HCT116 (cell line): ENCODE measurements around the gene TUNAR. TPM values are rescaled to one million over a fixed set of nuclear protein-coding genes. Genes with fewer than 3 reads are reported as not detected.
"Not testable (repeated sequence)": the region's sequence is repeated elsewhere in the genome, so short reads cannot be mapped to it uniquely, and the experiment has no call there.

Experiments
- ATAC-seq: fragments of 200-7000 bp; cut with Tn5 transposase; 2 replicates; pipeline ENCODE4 v1.9.1; 2020; ENCODE audit warnings: mild to moderate bottlenecking, moderate library complexity
- BruUV-seq: library from RNA; stranded (reverse); fragments of 400-500 nt; replicated peaks from 2 replicates; lab custom pipeline; 2021; lab: Mats Ljungman, UMichigan
- CTCF ChIA-PET: fragments of 300-600 bp; sonication (Branson Sonifier 250); formaldehyde crosslinking; loops from one replicate; lab custom pipeline; 2021; ENCODE audit warnings: antibody characterized with exemption; lab: Charles Lee
- POLR2A ChIA-PET: fragments of 300-600, 350-600 bp; sonication (Branson Sonifier 250); formaldehyde crosslinking; loops from one replicate; lab custom pipeline; 2021; ENCODE audit warnings: antibody characterized with exemption; lab: Charles Lee
- RAD21 ChIA-PET, 2 experiments: fragments of 300-600 bp; sonication (Branson Sonifier 250); formaldehyde crosslinking; loops; one replicate each; lab custom pipeline; 2023; ENCODE audit warnings: low total read pairs in 2 of 2; ENCODE audit not compliant: uncharacterized antibody in 2 of 2, unreplicated experiment in 2 of 2, low non-redundant PET in 1 of 2; lab: Charles Lee
- DNase-seq: peaks from one replicate; pipeline ENCODE4 v3.0.0-alpha.2; 2010; ENCODE audit warnings: low read depth, low spot score
- H2AFZ ChIP-seq: fragments of 200-600 bp; shearing (Covaris generic), sonication (generic); 2 replicates; pipeline ENCODE4 v1.6.1; 2017; ENCODE audit warnings: low read depth, mixed run types, mixed read lengths, antibody characterized with exemption, low read length; ENCODE audit not compliant: poor library complexity, severe bottlenecking
- H3K27ac ChIP-seq: 2 replicates; pipeline ENCODE4 v1.5.1; 2012; ENCODE audit warnings: low read depth, low read length
- H3K27me3 ChIP-seq: fragments of 200-600 bp; sonication (generic); 2 replicates; pipeline ENCODE4 v1.6.1; 2016; ENCODE audit warnings: mixed run types, low read length, mixed read lengths; ENCODE audit not compliant: insufficient read depth
- H3K36me3 ChIP-seq, 2 experiments: fragments of 200-500 bp in 1 of 2; fragments of 200-600 bp in 1 of 2; sonication (Bioruptor generic) in 1 of 2; sonication (generic) in 1 of 2; 2 replicates each; pipeline versions ENCODE4 v1.5.1 to v1.6.1; 2014 to 2016; ENCODE audit warnings: low read length in 2 of 2, inconsistent platforms in 1 of 2, mixed read lengths in 1 of 2, mixed run types in 1 of 2; ENCODE audit not compliant: insufficient read depth in 2 of 2, control insufficient read depth in 1 of 2
- H3K4me1 ChIP-seq, 2 experiments: fragments of 200-600 bp in 1 of 2; sonication (generic) in 1 of 2; 2 replicates each; pipeline versions ENCODE4 v1.5.1 to v1.6.1; 2012 to 2017; ENCODE audit warnings: low read length in 2 of 2, inconsistent platforms in 1 of 2, mild to moderate bottlenecking in 1 of 2, mixed read lengths in 1 of 2, mixed run types in 1 of 2, moderate library complexity in 1 of 2; ENCODE audit not compliant: insufficient read depth in 2 of 2, control insufficient read depth in 1 of 2
- H3K4me2 ChIP-seq: fragments of 200-600 bp; sonication (generic); 2 replicates; pipeline ENCODE4 v1.6.1; 2017; ENCODE audit warnings: mixed run types, low read length, mixed read lengths
- H3K4me3 ChIP-seq, 2 experiments: fragments of 200-600 bp in 1 of 2; sonication (generic) in 1 of 2; replicated peaks in 1 of 2; 2 replicates each; pipeline ENCODE4 v1.5.1; 2011 to 2016; ENCODE audit warnings: low read length in 2 of 2, control low read depth in 1 of 2, low read depth in 1 of 2, mild to moderate bottlenecking in 1 of 2, mixed read lengths in 1 of 2, mixed run types in 1 of 2
- H3K79me2 ChIP-seq: fragments of 200-600 bp; sonication (generic); 2 replicates; pipeline ENCODE4 v1.6.1; 2017; ENCODE audit warnings: mild to moderate bottlenecking, mixed run types, low read length, moderate library complexity, mixed read lengths; ENCODE audit not compliant: insufficient read depth
- H3K9ac ChIP-seq: fragments of 200-600 bp; sonication (generic); 2 replicates; pipeline ENCODE4 v1.6.1; 2016; ENCODE audit warnings: low read length, mixed read lengths
- H3K9me2 ChIP-seq: fragments of 200-600 bp; sonication (generic), shearing (Covaris generic); 2 replicates; pipeline ENCODE4 v1.6.1; 2017; ENCODE audit warnings: mixed run types, mild to moderate bottlenecking, moderate library complexity; ENCODE audit not compliant: insufficient read depth
- H3K9me3 ChIP-seq, 2 experiments: fragments of 200-500 bp in 1 of 2; fragments of 200-600 bp in 1 of 2; sonication (Bioruptor generic) in 1 of 2; sonication (generic) in 1 of 2; 2 replicates each; pipeline ENCODE4 v1.6.1; 2014 to 2017; ENCODE audit warnings: low read length in 2 of 2, mixed read lengths in 2 of 2, inconsistent platforms in 1 of 2, low read depth in 1 of 2, mild to moderate bottlenecking in 1 of 2, mixed run types in 1 of 2, moderate library complexity in 1 of 2; ENCODE audit not compliant: control insufficient read depth in 1 of 2, insufficient read depth in 1 of 2
- H4K20me1 ChIP-seq: fragments of 200-600 bp; sonication (generic), shearing (Covaris generic); 2 replicates; pipeline ENCODE4 v1.6.1; 2017; ENCODE audit warnings: mixed run types, mild to moderate bottlenecking, moderate library complexity; ENCODE audit not compliant: insufficient read depth
- CBX3 ChIP-seq: IDR thresholded peaks from 2 replicates; pipeline ENCODE4 v1.6.1; 2012; ENCODE audit warnings: low read depth
- CEBPB ChIP-seq: IDR thresholded peaks from 2 replicates; pipeline ENCODE4 v1.6.1; 2012; ENCODE audit warnings: low read depth
- EGR1 ChIP-seq: IDR thresholded peaks from 2 replicates; pipeline ENCODE4 v1.6.1; 2012; ENCODE audit warnings: low read depth
- EZH2phosphoT487 ChIP-seq: fragments of 200-600 bp; IDR thresholded peaks from 2 replicates; pipeline ENCODE4 v1.6.1; 2018; ENCODE audit warnings: antibody characterized with exemption, borderline replicate concordance
- FOSL1 ChIP-seq: IDR thresholded peaks from 2 replicates; pipeline ENCODE4 v1.6.1; 2012; ENCODE audit warnings: low read depth
- JUND ChIP-seq: IDR thresholded peaks from 2 replicates; pipeline ENCODE4 v1.6.1; 2012
- POLR2A ChIP-seq: IDR thresholded peaks from 2 replicates; pipeline ENCODE4 v1.7.0; 2011; ENCODE audit warnings: borderline replicate concordance; ENCODE audit not compliant: insufficient read depth, insufficient read length; ENCODE audit errors: extremely low read depth
- POLR2AphosphoS5 ChIP-seq: IDR thresholded peaks from 2 replicates; pipeline ENCODE4 v1.6.1; 2011; ENCODE audit warnings: mild to moderate bottlenecking, low read depth, low read length, moderate library complexity
- SIN3A ChIP-seq: IDR thresholded peaks from 2 replicates; pipeline ENCODE4 v1.6.1; 2012; ENCODE audit warnings: low read depth
- SP1 ChIP-seq: IDR thresholded peaks from 2 replicates; pipeline ENCODE4 v1.6.1; 2012; ENCODE audit warnings: low read depth
- SRF ChIP-seq: IDR thresholded peaks from 2 replicates; pipeline ENCODE4 v1.6.1; 2012; ENCODE audit warnings: low read depth
- TCF7L2 ChIP-seq: IDR thresholded peaks from 2 replicates; pipeline ENCODE4 v1.7.0; 2011; ENCODE audit warnings: borderline replicate concordance, inconsistent platforms; ENCODE audit not compliant: insufficient read depth, insufficient read length; ENCODE audit errors: extremely low read depth
- ZFX ChIP-seq: fragments of 450-650 bp; IDR thresholded peaks from 2 replicates; pipeline ENCODE4 v1.6.1; 2017
- ZNF274 ChIP-seq: fragments of 200-500 bp; sonication (Bioruptor generic); IDR thresholded peaks from 2 replicates; pipeline ENCODE4 v1.6.1; 2014; ENCODE audit warnings: mild to moderate bottlenecking, low read depth, low read length, inconsistent platforms
- intact Hi-C: fragments of 100-400 bp; cut with micrococcal nuclease; formaldehyde crosslinking; loops from 2 replicates; pipeline ENCODE4 v1.10.0; 2022
- total RNA-seq: library from RNA; stranded (reverse); gene quantifications from one replicate; pipeline ENCODE4 v1.2.1, GENCODE V29; 2021; ENCODE audit not compliant: unreplicated experiment
- TF ChIP-seq, protein P1 (sequence below): IDR thresholded peaks from 2 replicates; pipeline ENCODE4 v1.6.1; 2012
- TF ChIP-seq, protein P2 (sequence below): IDR thresholded peaks from 2 replicates; pipeline ENCODE4 v1.6.1; 2012; ENCODE audit warnings: low read depth
- TF ChIP-seq, protein P3 (sequence below): IDR thresholded peaks from 2 replicates; pipeline ENCODE4 v1.6.1; 2011; ENCODE audit warnings: mild to moderate bottlenecking, low read length, moderate library complexity; ENCODE audit not compliant: insufficient replicate concordance; ENCODE audit errors: extremely low read depth

TUNAR gene
- total RNA-seq, 1 experiment from 2014 or later, result not detected

- TF ChIP-seq, protein P1, sequence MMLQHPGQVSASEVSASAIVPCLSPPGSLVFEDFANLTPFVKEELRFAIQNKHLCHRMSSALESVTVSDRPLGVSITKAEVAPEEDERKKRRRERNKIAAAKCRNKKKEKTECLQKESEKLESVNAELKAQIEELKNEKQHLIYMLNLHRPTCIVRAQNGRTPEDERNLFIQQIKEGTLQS, result no peak
- TF ChIP-seq CEBPB (no peak), TCF7L2 (no peak), POLR2AphosphoS5 (no peak), ZNF274 (no peak), POLR2A (no peak), SP1 (no peak), EGR1 (no peak), ZFX (no peak), JUND (no peak), FOSL1 (no peak), CBX3 (no peak), SIN3A (no peak), EZH2phosphoT487 (no peak), SRF (no peak)
- TF ChIP-seq, protein P2, sequence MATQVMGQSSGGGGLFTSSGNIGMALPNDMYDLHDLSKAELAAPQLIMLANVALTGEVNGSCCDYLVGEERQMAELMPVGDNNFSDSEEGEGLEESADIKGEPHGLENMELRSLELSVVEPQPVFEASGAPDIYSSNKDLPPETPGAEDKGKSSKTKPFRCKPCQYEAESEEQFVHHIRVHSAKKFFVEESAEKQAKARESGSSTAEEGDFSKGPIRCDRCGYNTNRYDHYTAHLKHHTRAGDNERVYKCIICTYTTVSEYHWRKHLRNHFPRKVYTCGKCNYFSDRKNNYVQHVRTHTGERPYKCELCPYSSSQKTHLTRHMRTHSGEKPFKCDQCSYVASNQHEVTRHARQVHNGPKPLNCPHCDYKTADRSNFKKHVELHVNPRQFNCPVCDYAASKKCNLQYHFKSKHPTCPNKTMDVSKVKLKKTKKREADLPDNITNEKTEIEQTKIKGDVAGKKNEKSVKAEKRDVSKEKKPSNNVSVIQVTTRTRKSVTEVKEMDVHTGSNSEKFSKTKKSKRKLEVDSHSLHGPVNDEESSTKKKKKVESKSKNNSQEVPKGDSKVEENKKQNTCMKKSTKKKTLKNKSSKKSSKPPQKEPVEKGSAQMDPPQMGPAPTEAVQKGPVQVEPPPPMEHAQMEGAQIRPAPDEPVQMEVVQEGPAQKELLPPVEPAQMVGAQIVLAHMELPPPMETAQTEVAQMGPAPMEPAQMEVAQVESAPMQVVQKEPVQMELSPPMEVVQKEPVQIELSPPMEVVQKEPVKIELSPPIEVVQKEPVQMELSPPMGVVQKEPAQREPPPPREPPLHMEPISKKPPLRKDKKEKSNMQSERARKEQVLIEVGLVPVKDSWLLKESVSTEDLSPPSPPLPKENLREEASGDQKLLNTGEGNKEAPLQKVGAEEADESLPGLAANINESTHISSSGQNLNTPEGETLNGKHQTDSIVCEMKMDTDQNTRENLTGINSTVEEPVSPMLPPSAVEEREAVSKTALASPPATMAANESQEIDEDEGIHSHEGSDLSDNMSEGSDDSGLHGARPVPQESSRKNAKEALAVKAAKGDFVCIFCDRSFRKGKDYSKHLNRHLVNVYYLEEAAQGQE, result no peak
- TF ChIP-seq, protein P3, sequence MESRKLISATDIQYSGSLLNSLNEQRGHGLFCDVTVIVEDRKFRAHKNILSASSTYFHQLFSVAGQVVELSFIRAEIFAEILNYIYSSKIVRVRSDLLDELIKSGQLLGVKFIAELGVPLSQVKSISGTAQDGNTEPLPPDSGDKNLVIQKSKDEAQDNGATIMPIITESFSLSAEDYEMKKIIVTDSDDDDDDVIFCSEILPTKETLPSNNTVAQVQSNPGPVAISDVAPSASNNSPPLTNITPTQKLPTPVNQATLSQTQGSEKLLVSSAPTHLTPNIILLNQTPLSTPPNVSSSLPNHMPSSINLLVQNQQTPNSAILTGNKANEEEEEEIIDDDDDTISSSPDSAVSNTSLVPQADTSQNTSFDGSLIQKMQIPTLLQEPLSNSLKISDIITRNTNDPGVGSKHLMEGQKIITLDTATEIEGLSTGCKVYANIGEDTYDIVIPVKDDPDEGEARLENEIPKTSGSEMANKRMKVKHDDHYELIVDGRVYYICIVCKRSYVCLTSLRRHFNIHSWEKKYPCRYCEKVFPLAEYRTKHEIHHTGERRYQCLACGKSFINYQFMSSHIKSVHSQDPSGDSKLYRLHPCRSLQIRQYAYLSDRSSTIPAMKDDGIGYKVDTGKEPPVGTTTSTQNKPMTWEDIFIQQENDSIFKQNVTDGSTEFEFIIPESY, result no peak
- intact Hi-C loops, result no loop called here
- ChIA-PET RAD21 (no interaction called here), CTCF (no interaction called here), POLR2A (no interaction called here)
- Histone ChIP-seq H3K4me3 (no peak overlapping the region), H3K4me1 (no peaks in the 10 kb centered on the region), H3K27ac (no peak overlapping the region), H3K9me2 (no peaks in the 10 kb centered on the region), H3K4me2 (no peak overlapping the region), H3K79me2 (no peaks in the 10 kb centered on the region), H3K36me3 (no peaks in the 10 kb centered on the region), H3K27me3 (peaks cover 13% of the 10 kb centered on the region), H3K9ac (no peak overlapping the region), H4K20me1 (no peaks in the 10 kb centered on the region), H3K9me3 (peaks cover 0 to 4% of the 10 kb centered on the region in 2 experiments; a peak in 1 of 4 replicates), H2AFZ (no peak overlapping the region)
- BruUV-seq, result no TSS peak
- ATAC-seq (no peak), DNase-seq (no peak)
These were observed 88.3 kb downstream of the TUNAR start for GRCh38 chr14:95964901-95965300.

DNA sequence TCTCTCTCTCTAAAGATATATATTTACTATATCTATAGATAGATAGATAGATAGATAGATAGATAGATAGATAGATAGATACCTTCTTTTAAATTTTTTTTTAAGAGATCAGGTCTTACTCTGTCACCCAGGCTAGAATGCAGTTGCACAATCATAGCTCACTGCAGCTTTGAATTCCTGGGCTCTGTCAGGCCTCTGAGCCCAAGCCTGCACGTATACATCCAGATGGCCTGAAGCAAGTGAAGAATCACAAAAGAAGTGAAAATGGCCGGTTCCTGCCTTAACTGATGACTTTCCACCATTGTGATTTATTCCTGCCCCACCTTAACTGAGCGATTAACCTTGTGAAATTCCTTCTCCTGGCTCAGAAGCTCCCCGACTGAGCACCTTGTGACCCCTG lies 91.4 kb downstream of the TUNAR start:
- H3K4me1 ChIP-seq, ATAC-seq, H3K27me3 ChIP-seq, H4K20me1 ChIP-seq, intact Hi-C loops, DNase-seq, H3K27ac ChIP-seq, H3K79me2 ChIP-seq, H3K9me2 ChIP-seq, CTCF ChIA-PET, POLR2A ChIA-PET, H3K4me2 ChIP-seq, H3K9ac ChIP-seq, BruUV-seq, H3K36me3 ChIP-seq, H3K9me3 ChIP-seq, RAD21 ChIA-PET, H2AFZ ChIP-seq, H3K4me3 ChIP-seq: not testable (repeated sequence)
